Measurements from ENCODE around the gene JAG1.

DNA sequence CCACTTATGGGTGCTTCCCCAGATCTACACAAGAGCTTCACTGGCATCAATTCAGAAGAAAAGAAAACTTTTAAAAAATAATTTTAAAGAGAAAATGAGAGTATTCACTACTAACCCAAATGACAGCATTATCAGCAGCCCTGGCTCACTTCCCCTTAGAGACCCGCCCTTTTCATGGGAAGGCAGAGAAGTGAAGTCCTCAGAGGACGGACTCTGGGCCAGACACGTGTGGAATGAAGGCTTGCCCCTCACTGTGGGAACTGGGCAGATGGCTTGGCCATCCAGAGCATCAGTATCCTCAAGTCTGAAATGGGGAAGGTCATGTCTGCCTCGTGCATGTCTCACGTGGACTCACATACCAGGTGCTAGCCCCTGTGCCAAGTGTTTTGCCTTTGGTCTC is 63.5 kb downstream of the JAG1 start:
- TF ChIP-seq, protein P1, sequence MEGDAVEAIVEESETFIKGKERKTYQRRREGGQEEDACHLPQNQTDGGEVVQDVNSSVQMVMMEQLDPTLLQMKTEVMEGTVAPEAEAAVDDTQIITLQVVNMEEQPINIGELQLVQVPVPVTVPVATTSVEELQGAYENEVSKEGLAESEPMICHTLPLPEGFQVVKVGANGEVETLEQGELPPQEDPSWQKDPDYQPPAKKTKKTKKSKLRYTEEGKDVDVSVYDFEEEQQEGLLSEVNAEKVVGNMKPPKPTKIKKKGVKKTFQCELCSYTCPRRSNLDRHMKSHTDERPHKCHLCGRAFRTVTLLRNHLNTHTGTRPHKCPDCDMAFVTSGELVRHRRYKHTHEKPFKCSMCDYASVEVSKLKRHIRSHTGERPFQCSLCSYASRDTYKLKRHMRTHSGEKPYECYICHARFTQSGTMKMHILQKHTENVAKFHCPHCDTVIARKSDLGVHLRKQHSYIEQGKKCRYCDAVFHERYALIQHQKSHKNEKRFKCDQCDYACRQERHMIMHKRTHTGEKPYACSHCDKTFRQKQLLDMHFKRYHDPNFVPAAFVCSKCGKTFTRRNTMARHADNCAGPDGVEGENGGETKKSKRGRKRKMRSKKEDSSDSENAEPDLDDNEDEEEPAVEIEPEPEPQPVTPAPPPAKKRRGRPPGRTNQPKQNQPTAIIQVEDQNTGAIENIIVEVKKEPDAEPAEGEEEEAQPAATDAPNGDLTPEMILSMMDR (IDR thresholded peaks at IDR 0.05; ENCODE audit: low read depth, low read length) = no peak
- no peak for TF ChIP-seq EZH2phosphoT487 (IDR thresholded peaks at IDR 0.05; ENCODE audit: low read depth)
